Loucy (cell line): ENCODE results near the gene SFTPA2.
"Not testable (repeated sequence)": the region's sequence is repeated elsewhere in the genome, so short reads cannot be mapped to it uniquely, and the experiment has no call there.

Experiments
- H2AFZ ChIP-seq: fragments of 200-600 bp; sonication (generic); 2 replicates; pipeline ENCODE4 v1.6.0; 2016; ENCODE audit warnings: antibody characterized with exemption, mild to moderate bottlenecking, low read length, moderate library complexity
- H3F3A ChIP-seq: fragments of 200-600 bp; 2 replicates; pipeline ENCODE4 v1.6.0; 2016; ENCODE audit warnings: antibody characterized with exemption, low read depth, mild to moderate bottlenecking
- H3K27me3 ChIP-seq: fragments of 200-600 bp; sonication (generic); 2 replicates; pipeline ENCODE4 v1.6.1; 2014; ENCODE audit warnings: low read length, mild to moderate bottlenecking; ENCODE audit not compliant: insufficient read depth, poor library complexity, severe bottlenecking
- H3K36me3 ChIP-seq: fragments of 200-600 bp; sonication (generic); 2 replicates; pipeline ENCODE4 v1.6.1; 2016; ENCODE audit warnings: low read length; ENCODE audit not compliant: insufficient read depth
- H3K4me1 ChIP-seq: fragments of 200-600 bp; sonication (generic); 2 replicates; pipeline ENCODE4 v1.5.1; 2014; ENCODE audit warnings: low read length, mild to moderate bottlenecking; ENCODE audit not compliant: insufficient read depth, poor library complexity, severe bottlenecking
- H3K4me2 ChIP-seq: fragments of 200-600 bp; sonication (generic); 2 replicates; pipeline ENCODE4 v1.6.0; 2014; ENCODE audit warnings: antibody characterized with exemption, low read length, low read depth, mild to moderate bottlenecking; ENCODE audit not compliant: poor library complexity, severe bottlenecking
- H3K4me3 ChIP-seq: fragments of 200-600 bp; sonication (generic); 2 replicates; pipeline ENCODE4 v1.5.1; 2014; ENCODE audit warnings: low read length, mild to moderate bottlenecking, mixed read lengths; ENCODE audit not compliant: poor library complexity, severe bottlenecking
- H3K79me2 ChIP-seq: fragments of 200-600 bp; sonication (generic); 2 replicates; pipeline ENCODE4 v1.6.1; 2014; ENCODE audit warnings: low read length; ENCODE audit not compliant: insufficient read depth
- H3K9ac ChIP-seq: fragments of 200-600 bp; sonication (generic); 2 replicates; pipeline ENCODE4 v1.6.0; 2014; ENCODE audit warnings: mild to moderate bottlenecking, low read depth, low read length, moderate library complexity; ENCODE audit not compliant: poor library complexity, severe bottlenecking
- H3K9me2 ChIP-seq: fragments of 200-600 bp; sonication (generic); replicated peaks from 2 replicates; pipeline ENCODE4 v1.6.1; 2016; ENCODE audit warnings: low read depth, low read length, mixed read lengths
- H3K9me3 ChIP-seq: fragments of 200-600 bp; sonication (generic); 2 replicates; pipeline ENCODE4 v1.6.1; 2014; ENCODE audit warnings: mild to moderate bottlenecking, antibody characterized with exemption, low read length, low read depth; ENCODE audit not compliant: insufficient read depth
- H4K20me1 ChIP-seq: fragments of 200-600 bp; sonication (generic); 2 replicates; pipeline ENCODE4 v1.6.0; 2014; ENCODE audit warnings: antibody characterized with exemption, low read length, mild to moderate bottlenecking; ENCODE audit not compliant: insufficient read depth, poor library complexity, severe bottlenecking

The SFTPA2 gene

DNA sequence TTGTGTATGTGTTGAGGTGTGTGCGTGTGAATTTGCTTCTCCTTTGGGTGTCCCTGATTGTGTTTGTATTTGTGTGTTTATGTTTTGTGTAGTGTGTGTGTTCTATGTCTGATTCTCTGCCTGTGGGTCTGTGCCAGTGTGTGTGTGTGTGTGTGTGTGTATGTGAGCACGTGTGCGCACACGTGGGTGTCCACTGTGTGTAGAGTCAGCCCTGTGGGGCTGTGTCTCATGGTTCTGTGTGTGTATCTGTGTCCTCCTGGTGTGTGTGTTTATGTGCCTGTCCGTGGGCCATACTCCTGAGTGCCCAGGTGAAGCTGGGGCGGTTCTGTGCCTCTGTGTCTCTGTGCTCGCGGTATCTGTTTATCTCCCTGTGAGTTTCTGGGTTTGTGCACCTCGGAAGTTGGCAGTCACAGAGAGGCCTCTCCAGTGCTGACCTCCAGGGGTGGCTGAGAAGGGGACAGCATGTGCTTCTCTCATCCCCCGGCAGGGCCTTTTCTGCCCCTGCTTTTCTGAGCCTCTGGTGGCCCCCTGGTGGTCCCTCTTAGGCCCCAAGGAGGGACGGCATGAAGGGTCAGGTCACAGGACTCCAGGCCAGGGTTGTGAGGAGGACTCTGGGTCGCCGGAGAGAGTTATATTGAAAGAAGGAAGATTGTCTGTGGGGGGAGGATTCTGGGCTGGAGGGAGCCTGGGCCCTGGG lies 36.9 kb downstream of the SFTPA2 start:
- H3K9me2 ChIP-seq, H3K36me3 ChIP-seq, H3K4me3 ChIP-seq, H3K79me2 ChIP-seq, H3K4me1 ChIP-seq, H2AFZ ChIP-seq, H4K20me1 ChIP-seq, H3K9ac ChIP-seq, H3K27me3 ChIP-seq, H3K9me3 ChIP-seq, H3K4me2 ChIP-seq, H3F3A ChIP-seq: not testable (repeated sequence)

DNA sequence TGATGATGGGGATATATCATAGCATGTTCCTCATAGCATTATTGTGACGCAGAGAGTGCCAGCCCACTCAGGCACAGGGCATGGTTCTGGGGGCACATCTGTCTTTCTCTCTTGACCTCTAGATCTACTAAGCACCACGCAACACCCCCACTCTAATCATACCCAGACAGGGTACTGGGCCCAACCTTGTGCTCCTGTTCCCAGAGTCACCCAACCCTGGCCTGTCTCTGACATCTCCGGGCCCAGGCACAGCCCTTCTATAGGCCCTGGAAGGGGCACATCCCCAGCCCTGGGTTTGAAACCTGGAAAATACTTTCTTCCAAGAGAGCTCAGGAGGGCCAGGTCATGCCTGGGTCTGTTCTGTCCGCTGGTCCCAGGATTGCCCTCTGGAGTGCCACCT lies 37.7 kb downstream of the SFTPA2 start:
- H4K20me1 ChIP-seq, H2AFZ ChIP-seq, H3K79me2 ChIP-seq, H3K9ac ChIP-seq, H3K36me3 ChIP-seq, H3F3A ChIP-seq, H3K4me1 ChIP-seq, H3K4me2 ChIP-seq, H3K9me3 ChIP-seq, H3K9me2 ChIP-seq, H3K27me3 ChIP-seq, H3K4me3 ChIP-seq: not testable (repeated sequence)

- not testable (repeated sequence) for H3K9ac ChIP-seq, H3F3A ChIP-seq, H3K36me3 ChIP-seq, H3K9me3 ChIP-seq, H2AFZ ChIP-seq, H4K20me1 ChIP-seq, H3K4me2 ChIP-seq, H3K4me1 ChIP-seq, H3K27me3 ChIP-seq, H3K4me3 ChIP-seq, H3K79me2 ChIP-seq, H3K9me2 ChIP-seq
Measured at GRCh38 chr10:79521751-79522150, 38.5 kb downstream of the SFTPA2 start.

DNA sequence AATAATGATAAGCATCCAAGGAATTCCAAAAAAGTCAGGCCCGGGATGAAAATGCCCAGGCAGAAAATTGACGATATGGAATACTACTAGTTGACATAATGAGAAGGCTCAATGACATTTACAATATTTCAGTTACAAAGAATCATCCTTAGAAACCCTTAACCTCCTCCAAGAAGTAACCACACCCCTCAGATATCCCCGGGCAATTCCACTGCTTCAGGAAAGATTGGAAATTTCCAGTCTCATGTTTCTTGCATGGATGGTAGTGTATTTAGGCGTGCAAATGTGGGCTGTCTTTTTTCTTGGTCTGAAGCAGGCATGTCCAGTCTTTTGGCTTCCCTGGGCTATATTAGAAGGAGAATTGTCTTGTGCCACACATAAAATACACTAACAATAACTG lies 42.6 kb downstream of the SFTPA2 start:
- not testable (repeated sequence) for H2AFZ ChIP-seq, H3K9ac ChIP-seq, H4K20me1 ChIP-seq, H3K79me2 ChIP-seq, H3F3A ChIP-seq, H3K9me3 ChIP-seq, H3K4me3 ChIP-seq, H3K9me2 ChIP-seq, H3K36me3 ChIP-seq, H3K4me2 ChIP-seq, H3K27me3 ChIP-seq, H3K4me1 ChIP-seq

DNA sequence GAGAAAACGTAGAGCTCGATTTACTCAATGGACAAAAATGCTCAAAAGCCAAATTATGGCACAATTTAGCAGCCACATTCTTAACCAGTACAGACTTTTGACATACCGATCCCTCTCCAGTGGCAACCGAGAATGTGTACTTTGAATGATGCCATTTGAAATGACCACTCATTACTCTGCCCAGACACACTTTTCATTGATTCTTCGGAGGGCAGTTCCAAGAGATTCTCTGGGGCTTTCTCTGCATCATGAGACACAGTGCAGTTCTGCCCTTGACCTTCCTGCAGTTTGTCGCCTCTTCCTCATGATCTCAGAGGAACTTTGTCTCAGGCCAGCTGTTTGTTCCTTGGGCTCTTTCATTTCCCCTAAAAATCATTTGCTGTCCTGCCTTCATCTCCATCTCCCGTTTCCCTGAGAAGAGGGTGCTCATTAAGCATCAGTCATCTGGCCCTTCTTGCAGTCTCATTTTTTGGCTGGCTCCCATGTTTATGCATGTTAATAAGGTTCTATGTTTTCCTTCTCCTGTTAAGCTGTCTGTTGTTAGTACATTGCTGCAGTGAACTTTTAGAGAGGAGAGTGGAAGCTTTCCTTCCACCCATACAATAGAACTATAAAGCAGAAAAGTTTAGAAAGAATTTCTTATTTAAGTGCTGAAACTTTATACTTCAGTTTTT lies 43.5 kb downstream of the SFTPA2 start:
- H3K9ac ChIP-seq, H3K9me3 ChIP-seq, H3K27me3 ChIP-seq, H3F3A ChIP-seq, H3K4me3 ChIP-seq, H3K4me2 ChIP-seq, H3K4me1 ChIP-seq, H3K79me2 ChIP-seq, H3K9me2 ChIP-seq, H2AFZ ChIP-seq, H4K20me1 ChIP-seq, H3K36me3 ChIP-seq: not testable (repeated sequence)

DNA sequence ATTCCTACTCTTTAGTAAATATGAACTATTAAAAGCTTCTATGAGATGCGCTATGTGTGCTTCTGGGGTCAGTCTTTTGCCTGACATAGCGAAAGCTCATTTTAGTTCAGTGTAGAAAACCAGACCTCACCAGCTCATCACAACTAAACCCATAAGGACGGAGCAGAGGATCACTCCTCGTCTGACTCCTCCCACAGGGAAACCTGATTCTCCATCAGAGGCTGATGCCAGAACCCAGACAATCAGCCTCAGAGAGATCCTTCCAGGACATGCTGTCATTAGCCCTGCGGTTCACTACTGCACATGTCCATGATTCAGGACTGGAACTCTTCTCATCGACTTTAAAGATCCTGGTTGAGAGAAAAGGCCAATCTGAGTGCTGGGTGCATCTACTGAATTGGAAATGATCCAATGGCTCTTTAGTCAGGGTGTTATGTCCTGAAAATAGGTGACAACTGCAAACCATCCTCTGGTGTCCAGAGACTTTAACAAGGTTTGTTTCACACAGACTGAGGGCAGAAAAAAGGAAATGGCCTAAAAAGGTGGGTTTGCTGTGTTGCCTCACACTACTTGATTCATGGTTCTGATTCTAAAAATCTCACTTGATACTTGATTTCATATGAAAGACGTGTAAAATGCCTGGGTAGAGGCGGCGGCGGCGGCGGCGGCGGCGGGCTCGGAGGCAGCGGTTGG lies 48.2 kb downstream of the SFTPA2 start, which contains the start of gene EIF5AL1:
Gene EIF5AL1, plus strand, starts transcription at position 643 of the 693 bp plus-strand sequence. CDS start 117 bp downstream, outside the sequence.
- H3K4me3 ChIP-seq, H2AFZ ChIP-seq, H3K79me2 ChIP-seq, H4K20me1 ChIP-seq, H3K36me3 ChIP-seq, H3K9me2 ChIP-seq, H3F3A ChIP-seq, H3K9ac ChIP-seq, H3K4me2 ChIP-seq, H3K9me3 ChIP-seq, H3K27me3 ChIP-seq, H3K4me1 ChIP-seq: not testable (repeated sequence)

DNA sequence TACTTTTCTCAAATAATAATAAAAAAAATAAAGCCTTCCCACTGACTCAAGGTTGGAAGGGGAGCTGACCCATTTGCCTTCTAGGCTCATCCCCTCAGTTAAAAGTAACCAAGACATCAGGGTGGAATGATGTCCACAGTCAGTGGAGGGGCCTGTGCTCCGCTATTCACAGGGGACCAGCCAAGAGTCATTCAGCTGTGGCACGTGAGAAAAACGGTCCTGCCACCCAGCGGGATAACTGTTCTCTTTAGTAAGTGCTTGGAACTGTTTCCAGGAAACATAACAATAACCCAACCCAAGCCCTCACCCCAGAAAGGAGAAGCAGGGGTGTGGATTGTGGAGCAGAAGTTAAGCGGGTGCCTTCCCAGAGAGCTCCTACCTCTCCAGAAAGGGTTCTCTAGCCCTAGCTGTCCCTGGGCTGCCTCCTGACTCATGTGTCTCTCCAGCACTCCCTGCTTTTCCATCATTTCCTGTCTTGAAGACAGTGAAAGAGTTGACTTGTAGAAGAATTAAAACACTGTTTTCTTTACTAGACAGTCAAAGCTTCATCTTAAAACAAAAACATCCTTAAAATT lies 50.2 kb downstream of the SFTPA2 start:
- not testable (repeated sequence) for H3K36me3 ChIP-seq

More for the DNA sequence above, 50.2 kb downstream of the SFTPA2 start:
- H3K4me1 ChIP-seq, H2AFZ ChIP-seq, H3K27me3 ChIP-seq, H3K9ac ChIP-seq, H3K4me3 ChIP-seq, H3K79me2 ChIP-seq, H4K20me1 ChIP-seq, H3K4me2 ChIP-seq, H3K9me3 ChIP-seq, H3F3A ChIP-seq, H3K9me2 ChIP-seq: not testable (repeated sequence)
